Measurements from ENCODE around the gene CCL5. TPM values are rescaled to one million over a fixed set of nuclear protein-coding genes. Genes with fewer than 3 reads are reported as not detected.
A peak's percentile ranks its signal among the peaks of the same experiment; 100 is the strongest.

The CCL5 gene
- 100 to 1,000 TPM; 482 to 491 TPM for total RNA-seq

GRCh38 chr17:35879773-35880654, at the start of gene CCL5:
Gene CCL5, minus strand, starts transcription at chr17:35880360.
- H3K36me3 Mint-ChIP-seq (ENCODE audit: low read depth): peaks cover 51% of the 10 kb centered on the region
- ChIA-PET CTCF (interaction anchor here (0.9 to 2.5 kb wide), 8 partner anchors 10 to 116 kb away, joined by 3 to 10 read pairs (median 4); partner anchors contain the start of gene RDM1), POLR2A (interaction anchor here (1.0 to 9.4 kb wide), 16 partner anchors 9 to 507 kb away, joined by 3 to 228 read pairs (median 6); partner anchors contain the start of genes HEATR9, RDM1, SLFN11 and TAF15)
- H3K27me3 Mint-ChIP-seq: no peaks in the 10 kb centered on the region
- H3K27ac Mint-ChIP-seq: peak within 1 kb of the TSS; percentile 95
- H3K9me3 Mint-ChIP-seq: no peaks in the 10 kb centered on the region
- DNase-seq: peak; percentile 82
- H3K4me1 Mint-ChIP-seq: peaks cover 58% of the 10 kb centered on the region
- peak within 1 kb of the TSS; percentile 94 for H3K4me3 Mint-ChIP-seq

GRCh38 chr17:35927714-35928113, 47.6 kb upstream of the CCL5 start:
- H3K27me3 Mint-ChIP-seq: peaks cover 3% of the 10 kb centered on the region
- peaks cover 39% of the 10 kb centered on the region for H3K36me3 Mint-ChIP-seq (ENCODE audit: low read depth)
- peaks cover 40% of the 10 kb centered on the region for H3K4me1 Mint-ChIP-seq
- POLR2A ChIA-PET: no interaction called here
- H3K4me3 Mint-ChIP-seq: no peak overlapping the region
- no peak overlapping the region for H3K27ac Mint-ChIP-seq
- no peaks in the 10 kb centered on the region for H3K9me3 Mint-ChIP-seq
- DNase-seq: no peak
- CTCF ChIA-PET: interaction anchor here (0.7 kb wide), 1 partner anchor 69 kb away, joined by 3 read pairs; no protein-coding TSS in a partner anchor

GRCh38 chr17:35923609-35924114, 43.5 kb upstream of the CCL5 start:
- POLR2A ChIA-PET: interaction anchor here (1.3 kb wide), 1 partner anchor 43 kb away, joined by 7 read pairs; the partner anchor contains the start of gene CCL5
- Mint-ChIP-seq H3K4me3 (no peak overlapping the region), H3K27me3 (no peaks in the 10 kb centered on the region), H3K4me1 (peaks cover 44% of the 10 kb centered on the region), H3K36me3 (ENCODE audit: low read depth) (peaks cover 63% of the 10 kb centered on the region), H3K9me3 (no peaks in the 10 kb centered on the region), H3K27ac (no peak overlapping the region)
- no peak for DNase-seq
- CTCF ChIA-PET: interaction anchor here (1.3 to 1.4 kb wide), 2 partner anchors 23 to 115 kb away, joined by 3 read pairs; partner anchors contain the start of gene TAF15

GRCh38 chr17:35920229-35920628, 40.1 kb upstream of the CCL5 start:
- ChIA-PET CTCF (interaction anchor here (0.7 kb wide), 1 partner anchor 343 kb away, joined by 3 read pairs; no protein-coding TSS in a partner anchor), POLR2A (interaction anchor here (1.6 to 1.9 kb wide), 2 partner anchors 40 to 44 kb away, joined by 5 read pairs; partner anchors contain the start of gene CCL5)
- H3K36me3 Mint-ChIP-seq (ENCODE audit: low read depth): peaks cover 69% of the 10 kb centered on the region
- H3K27ac Mint-ChIP-seq: peak overlapping the region; percentile 42
- peaks cover 2% of the 10 kb centered on the region for H3K9me3 Mint-ChIP-seq
- H3K4me1 Mint-ChIP-seq: peaks cover 41% of the 10 kb centered on the region
- no peak overlapping the region for H3K4me3 Mint-ChIP-seq
- DNase-seq: no peak
- no peaks in the 10 kb centered on the region for H3K27me3 Mint-ChIP-seq

GRCh38 chr17:35918665-35919064, 38.5 kb upstream of the CCL5 start:
- H3K4me3 Mint-ChIP-seq: no peak overlapping the region
- POLR2A ChIA-PET: interaction anchor here (1.2 to 1.9 kb wide), 2 partner anchors 20 to 39 kb away, joined by 3 to 5 read pairs; partner anchors contain the start of gene CCL5
- CTCF ChIA-PET: interaction anchor here (0.6 to 1.3 kb wide), 5 partner anchors 8 to 109 kb away, joined by 3 to 4 read pairs (median 3); partner anchors contain the start of genes RDM1 and TAF15
- peaks cover 39% of the 10 kb centered on the region for H3K4me1 Mint-ChIP-seq
- H3K36me3 Mint-ChIP-seq (ENCODE audit: low read depth): peaks cover 63% of the 10 kb centered on the region
- no peaks in the 10 kb centered on the region for H3K27me3 Mint-ChIP-seq
- H3K9me3 Mint-ChIP-seq: peaks cover 2% of the 10 kb centered on the region
- H3K27ac Mint-ChIP-seq: no peak overlapping the region
- DNase-seq: no peak

- Mint-ChIP-seq H3K27ac (no peak overlapping the region), H3K4me1 (peaks cover 44% of the 10 kb centered on the region), H3K9me3 (peaks cover 2% of the 10 kb centered on the region), H3K36me3 (ENCODE audit: low read depth) (peaks cover 61% of the 10 kb centered on the region), H3K4me3 (no peak overlapping the region), H3K27me3 (no peaks in the 10 kb centered on the region)
- no peak for DNase-seq
- POLR2A ChIA-PET: interaction anchor here (0.6 to 2.2 kb wide), 3 partner anchors 9 to 14 kb away, joined by 3 to 7 read pairs (median 5); partner anchors contain the start of gene RDM1
- CTCF ChIA-PET: no interaction called here
Observed at GRCh38 chr17:35917519-35918213, 37.5 kb upstream of the CCL5 start.

GRCh38 chr17:35915153-35915964, 35.2 kb upstream of the CCL5 start:
- POLR2A ChIA-PET: interaction anchor here (1.2 to 2.2 kb wide), 10 partner anchors 13 to 39 kb away, joined by 3 to 7 read pairs (median 4); partner anchors contain the start of genes CCL5 and RDM1
- CTCF ChIA-PET: interaction anchor here (1.6 kb wide), 1 partner anchor 14 kb away, joined by 4 read pairs; no protein-coding TSS in a partner anchor
- Mint-ChIP-seq H3K27ac (no peak overlapping the region), H3K9me3 (peaks cover 2% of the 10 kb centered on the region), H3K4me3 (no peak overlapping the region), H3K4me1 (peaks cover 31% of the 10 kb centered on the region), H3K36me3 (ENCODE audit: low read depth) (peaks cover 52% of the 10 kb centered on the region), H3K27me3 (no peaks in the 10 kb centered on the region)
- no peak for DNase-seq

- POLR2A ChIA-PET: interaction anchor here (1.2 to 2.1 kb wide), 4 partner anchors 12 to 25 kb away, joined by 3 to 5 read pairs (median 4); no protein-coding TSS in a partner anchor
- H3K36me3 Mint-ChIP-seq (ENCODE audit: low read depth): peaks cover 43% of the 10 kb centered on the region
Observed at GRCh38 chr17:35914354-35914753, 34.2 kb upstream of the CCL5 start.

GRCh38 chr17:35913609-35914008, 33.4 kb upstream of the CCL5 start:
- H3K4me3 Mint-ChIP-seq: no peak overlapping the region
- H3K36me3 Mint-ChIP-seq (ENCODE audit: low read depth): peaks cover 42% of the 10 kb centered on the region
- no peak overlapping the region for H3K27ac Mint-ChIP-seq
- no peaks in the 10 kb centered on the region for H3K27me3 Mint-ChIP-seq
- peaks cover 2% of the 10 kb centered on the region for H3K9me3 Mint-ChIP-seq
- ChIA-PET POLR2A (interaction anchor here (1.3 to 2.1 kb wide), 2 partner anchors 15 to 25 kb away, joined by 4 to 5 read pairs; no protein-coding TSS in a partner anchor), CTCF (interaction anchor here (1.1 to 1.6 kb wide), 2 partner anchors 13 to 149 kb away, joined by 3 to 4 read pairs; no protein-coding TSS in a partner anchor)
- no peak for DNase-seq
- peaks cover 20% of the 10 kb centered on the region for H3K4me1 Mint-ChIP-seq

More at GRCh38 chr17:35914354-35914753, 34.2 kb upstream of the CCL5 start:
- H3K27ac Mint-ChIP-seq: no peak overlapping the region
- no peak overlapping the region for H3K4me3 Mint-ChIP-seq
- peaks cover 22% of the 10 kb centered on the region for H3K4me1 Mint-ChIP-seq
- peaks cover 2% of the 10 kb centered on the region for H3K9me3 Mint-ChIP-seq
- no peaks in the 10 kb centered on the region for H3K27me3 Mint-ChIP-seq
- CTCF ChIA-PET: interaction anchor here (1.6 kb wide), 1 partner anchor 13 kb away, joined by 4 read pairs; no protein-coding TSS in a partner anchor
- no peak for DNase-seq

- Mint-ChIP-seq H3K4me1 (peaks cover 15% of the 10 kb centered on the region), H3K27me3 (no peaks in the 10 kb centered on the region), H3K36me3 (ENCODE audit: low read depth) (peaks cover 39% of the 10 kb centered on the region), H3K9me3 (no peaks in the 10 kb centered on the region), H3K4me3 (no peak overlapping the region), H3K27ac (no peak overlapping the region)
- ChIA-PET POLR2A (no interaction called here), CTCF (interaction anchor here (1.1 kb wide), 1 partner anchor 148 kb away, joined by 3 read pairs; no protein-coding TSS in a partner anchor)
- DNase-seq: no peak
Observed at GRCh38 chr17:35912942-35913341, 32.8 kb upstream of the CCL5 start.

- H3K36me3 Mint-ChIP-seq (ENCODE audit: low read depth): peaks cover 34% of the 10 kb centered on the region
- no peak overlapping the region for H3K27ac Mint-ChIP-seq
- no peaks in the 10 kb centered on the region for H3K27me3 Mint-ChIP-seq
- CTCF ChIA-PET: interaction anchor here (1.1 kb wide), 1 partner anchor 148 kb away, joined by 3 read pairs; no protein-coding TSS in a partner anchor
- no peaks in the 10 kb centered on the region for H3K9me3 Mint-ChIP-seq
- peaks cover 15% of the 10 kb centered on the region for H3K4me1 Mint-ChIP-seq
- no peak for DNase-seq
- no peak overlapping the region for H3K4me3 Mint-ChIP-seq
- POLR2A ChIA-PET: no interaction called here
Observed at GRCh38 chr17:35912339-35912912, 32.3 kb upstream of the CCL5 start.

Measured in activated CD4-positive, alpha-beta memory T cell treated with anti-CD3 and anti-CD28 coated beads, Interleukin-2, amount 10 ng/mL, durations not matched to agents 7 days and 5 days (primary cell).